Fibroblast of lung (primary cell): Measurements from ENCODE around the gene CPNE8. TPM values are rescaled to one million over a fixed set of nuclear protein-coding genes. Genes with fewer than 3 reads are reported as not detected.

Source experiments
- DNase-seq, 2 donors: peaks; one replicate each; pipeline versions ENCODE4 v3.0.0 to v3.0.0-alpha.2; 2010; ENCODE audit warnings: low read depth in 2 of 2
- H2AFZ ChIP-seq: 2 replicates; pipeline ENCODE4 v1.5.1; 2012; ENCODE audit warnings: low read length, control low read depth, inconsistent platforms
- H3K27ac ChIP-seq: 2 replicates; pipeline ENCODE4 v1.5.1; 2011; ENCODE audit warnings: low read length, control low read depth; ENCODE audit not compliant: insufficient read depth
- H3K27me3 ChIP-seq: 2 replicates; pipeline ENCODE4 v1.5.1; 2011; ENCODE audit warnings: mild to moderate bottlenecking, low read length; ENCODE audit not compliant: control insufficient read depth, insufficient read depth
- H3K36me3 ChIP-seq: 2 replicates; pipeline ENCODE4 v1.5.1; 2011; ENCODE audit warnings: low read length; ENCODE audit not compliant: control insufficient read depth, insufficient read depth
- H3K4me1 ChIP-seq: 2 replicates; pipeline ENCODE4 v1.5.1; 2011; ENCODE audit warnings: low read length; ENCODE audit not compliant: control insufficient read depth, insufficient read depth; ENCODE audit errors: extremely low read depth
- H3K4me2 ChIP-seq: 2 replicates; pipeline ENCODE4 v1.5.1; 2011; ENCODE audit warnings: low read length, control low read depth; ENCODE audit not compliant: insufficient read depth; ENCODE audit errors: extremely low read depth
- H3K4me3 ChIP-seq, 4 experiments: fragments of 200-600 bp in 1 of 4; sonication (generic) in 1 of 4; replicated peaks in 1 of 4; 2 replicates each; pipeline ENCODE4 v1.5.1; 2011 to 2016; ENCODE audit warnings: low read length in 4 of 4, low read depth in 3 of 4, mild to moderate bottlenecking in 3 of 4, control low read depth in 2 of 4, inconsistent platforms in 1 of 4, mixed read lengths in 1 of 4; ENCODE audit not compliant: insufficient read depth in 1 of 4; ENCODE audit errors: control extremely low read depth in 1 of 4
- H3K79me2 ChIP-seq: 2 replicates; pipeline ENCODE4 v1.5.1; 2012; ENCODE audit warnings: mild to moderate bottlenecking, low read length, inconsistent platforms; ENCODE audit not compliant: control insufficient read depth, insufficient read depth
- H3K9ac ChIP-seq: 2 replicates; pipeline ENCODE4 v1.5.1; 2011; ENCODE audit warnings: mild to moderate bottlenecking, low read length, control low read depth; ENCODE audit not compliant: insufficient read depth
- H3K9me3 ChIP-seq: 2 replicates; pipeline ENCODE4 v1.5.1; 2012; ENCODE audit warnings: low read depth, low read length; ENCODE audit not compliant: control insufficient read depth, insufficient read depth
- H4K20me1 ChIP-seq: 2 replicates; pipeline ENCODE4 v1.5.1; 2011; ENCODE audit warnings: low read length; ENCODE audit not compliant: control insufficient read depth, insufficient read depth; ENCODE audit errors: extremely low read depth
- EZH2 ChIP-seq: IDR thresholded peaks from 2 replicates; pipeline ENCODE4 v1.5.1; 2012; ENCODE audit warnings: low read length, control low read depth, mild to moderate bottlenecking; ENCODE audit errors: missing control alignments
- polyA plus RNA-seq, 2 donors: library from polyadenylated mRNA; depleted of rRNA in 1 of 2; stranded (reverse) in 1 of 2; unstranded in 1 of 2; fragments of >200 nt; gene quantifications; 2 replicates each; pipeline ENCODE4 v1.2.1, GENCODE V29; 2011 to 2012; ENCODE audit warnings: missing spikeins in 1 of 2
- total RNA-seq: library from RNA; depleted of rRNA; stranded (reverse); fragments of >200 nt; gene quantifications from 2 replicates; pipeline ENCODE4 v1.2.1, GENCODE V29; 2014
- TF ChIP-seq, protein P1 (sequence below), 2 donors: IDR thresholded peaks in 1 of 2; conservative IDR thresholded peaks in 1 of 2; 1 replicate in 1 of 2; 2 replicates in 1 of 2; pipeline ENCODE4 v1.5.1; 2011 to 2012; ENCODE audit warnings: low read length in 2 of 2, control low read depth in 1 of 2, inconsistent platforms in 1 of 2, low read depth in 1 of 2, mild to moderate bottlenecking in 1 of 2

CPNE8 gene
- total and polyA plus RNA-seq, 2 donors (not counting 1 experiment from before 2014, with no cell fraction given): 9.8 to 13.4 TPM

GRCh38 chr12:38639625-38640024 is 265.8 kb downstream of the CPNE8 start:
- TF ChIP-seq EZH2: no peak
- TF ChIP-seq, protein P1, sequence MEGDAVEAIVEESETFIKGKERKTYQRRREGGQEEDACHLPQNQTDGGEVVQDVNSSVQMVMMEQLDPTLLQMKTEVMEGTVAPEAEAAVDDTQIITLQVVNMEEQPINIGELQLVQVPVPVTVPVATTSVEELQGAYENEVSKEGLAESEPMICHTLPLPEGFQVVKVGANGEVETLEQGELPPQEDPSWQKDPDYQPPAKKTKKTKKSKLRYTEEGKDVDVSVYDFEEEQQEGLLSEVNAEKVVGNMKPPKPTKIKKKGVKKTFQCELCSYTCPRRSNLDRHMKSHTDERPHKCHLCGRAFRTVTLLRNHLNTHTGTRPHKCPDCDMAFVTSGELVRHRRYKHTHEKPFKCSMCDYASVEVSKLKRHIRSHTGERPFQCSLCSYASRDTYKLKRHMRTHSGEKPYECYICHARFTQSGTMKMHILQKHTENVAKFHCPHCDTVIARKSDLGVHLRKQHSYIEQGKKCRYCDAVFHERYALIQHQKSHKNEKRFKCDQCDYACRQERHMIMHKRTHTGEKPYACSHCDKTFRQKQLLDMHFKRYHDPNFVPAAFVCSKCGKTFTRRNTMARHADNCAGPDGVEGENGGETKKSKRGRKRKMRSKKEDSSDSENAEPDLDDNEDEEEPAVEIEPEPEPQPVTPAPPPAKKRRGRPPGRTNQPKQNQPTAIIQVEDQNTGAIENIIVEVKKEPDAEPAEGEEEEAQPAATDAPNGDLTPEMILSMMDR (conservative IDR thresholded peaks at IDR 0.05 in 1 of 2, IDR thresholded peaks at IDR 0.05 in 1 of 2; ENCODE audit: low read depth in 1 of 2, low read length in 2 of 2): no peak
- no peak overlapping the region for H3K27ac ChIP-seq
- no peaks in the 10 kb centered on the region for H3K27me3 ChIP-seq
- H3K9me3 ChIP-seq: no peaks in the 10 kb centered on the region
- no peaks in the 10 kb centered on the region for H3K79me2 ChIP-seq
- no peak overlapping the region for H3K4me2 ChIP-seq
- H3K4me3 ChIP-seq: no peak overlapping the region
- H2AFZ ChIP-seq: no peak overlapping the region
- no peaks in the 10 kb centered on the region for H4K20me1 ChIP-seq
- no peak for DNase-seq
- H3K4me1 ChIP-seq: no peaks in the 10 kb centered on the region
- no peak overlapping the region for H3K9ac ChIP-seq
- H3K36me3 ChIP-seq: no peaks in the 10 kb centered on the region

DNA sequence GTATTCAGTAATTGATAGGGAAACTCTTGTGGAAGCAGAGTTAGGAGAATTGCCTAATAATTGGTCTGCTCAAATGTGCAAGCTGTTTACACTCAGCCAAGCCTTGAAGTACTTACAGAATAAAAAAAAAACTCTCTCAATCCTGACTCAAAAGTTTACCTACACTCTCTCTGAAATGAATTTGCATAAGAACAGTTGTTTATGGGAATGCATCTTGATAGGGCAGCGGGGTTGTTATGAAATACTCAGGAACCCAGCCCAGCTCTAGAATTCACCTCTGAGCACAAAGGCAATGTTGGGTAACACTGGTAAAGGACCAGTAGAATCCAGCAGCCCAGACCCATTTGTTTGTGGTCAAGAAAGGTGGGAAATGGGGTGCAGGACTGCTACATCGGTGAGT is 267.0 kb downstream of the CPNE8 start:
- no peaks in the 10 kb centered on the region for H3K79me2 ChIP-seq
- no peaks in the 10 kb centered on the region for H3K9me3 ChIP-seq
- H3K4me2 ChIP-seq: no peak overlapping the region
- H3K9ac ChIP-seq: no peak overlapping the region
- H2AFZ ChIP-seq: no peak overlapping the region
- no peak for DNase-seq
- no peaks in the 10 kb centered on the region for H3K4me1 ChIP-seq
- H3K27ac ChIP-seq: no peak overlapping the region
- H3K36me3 ChIP-seq: no peaks in the 10 kb centered on the region
- TF ChIP-seq, protein P1 (conservative IDR thresholded peaks at IDR 0.05 in 1 of 2, IDR thresholded peaks at IDR 0.05 in 1 of 2; ENCODE audit: low read depth in 1 of 2, low read length in 2 of 2): no peak
- no peak for TF ChIP-seq EZH2
- no peaks in the 10 kb centered on the region for H4K20me1 ChIP-seq
- H3K4me3 ChIP-seq: no peak overlapping the region
- H3K27me3 ChIP-seq: no peaks in the 10 kb centered on the region

GRCh38 chr12:38633511-38633910 is 271.9 kb downstream of the CPNE8 start:
- H2AFZ ChIP-seq: no peak overlapping the region
- no peaks in the 10 kb centered on the region for H3K4me1 ChIP-seq
- no peak for DNase-seq
- no peak overlapping the region for H3K9ac ChIP-seq
- no peaks in the 10 kb centered on the region for H4K20me1 ChIP-seq
- H3K79me2 ChIP-seq: no peaks in the 10 kb centered on the region
- no peaks in the 10 kb centered on the region for H3K36me3 ChIP-seq
- no peaks in the 10 kb centered on the region for H3K9me3 ChIP-seq
- H3K27ac ChIP-seq: no peak overlapping the region
- H3K4me2 ChIP-seq: no peak overlapping the region
- no peak overlapping the region for H3K4me3 ChIP-seq
- no peak for TF ChIP-seq EZH2
- TF ChIP-seq, protein P1 (conservative IDR thresholded peaks at IDR 0.05 in 1 of 2, IDR thresholded peaks at IDR 0.05 in 1 of 2; ENCODE audit: low read depth in 1 of 2, low read length in 2 of 2): no peak
- no peaks in the 10 kb centered on the region for H3K27me3 ChIP-seq
